Keratinocyte (primary cell): ENCODE data around the gene TRIM29. TPM values are rescaled to one million over a fixed set of nuclear protein-coding genes. Genes with fewer than 3 reads are reported as not detected.

Experiments
- DNase-seq: peaks from one replicate; pipeline ENCODE4 v3.0.0-alpha.2; 2011; ENCODE audit warnings: low read depth, missing footprints, low spot score
- FAIRE-seq: peaks from 2 replicates; lab custom pipeline; 2011; peaks lifted over from hg19 to GRCh38; lab: Jason Lieb, UNC
- H2AFZ ChIP-seq: 2 replicates; pipeline ENCODE4 v1.6.0; 2012; ENCODE audit warnings: low read length, control low read depth, inconsistent platforms; ENCODE audit not compliant: control insufficient read depth
- H3K27ac ChIP-seq: 2 replicates; pipeline ENCODE4 v1.5.1; 2011; ENCODE audit warnings: low read length; ENCODE audit not compliant: control insufficient read depth, insufficient read depth
- H3K27me3 ChIP-seq: 3 replicates; pipeline ENCODE4 v1.6.0; 2011; ENCODE audit warnings: low read length; ENCODE audit not compliant: control insufficient read depth, insufficient read depth; ENCODE audit errors: extremely low read depth
- H3K36me3 ChIP-seq, 2 experiments: 2 replicates in 1 of 2; 3 replicates in 1 of 2; pipeline ENCODE4 v1.5.1; 2011; ENCODE audit warnings: low read length in 2 of 2, mild to moderate bottlenecking in 1 of 2; ENCODE audit not compliant: control insufficient read depth in 2 of 2, insufficient read depth in 2 of 2; ENCODE audit errors: extremely low read depth in 1 of 2
- H3K4me1 ChIP-seq: 3 replicates; pipeline ENCODE4 v1.5.1; 2011; ENCODE audit warnings: low read length; ENCODE audit not compliant: control insufficient read depth, insufficient read depth; ENCODE audit errors: extremely low read depth
- H3K4me2 ChIP-seq: 3 replicates; pipeline ENCODE4 v1.6.0; 2011; ENCODE audit warnings: low read depth, low read length; ENCODE audit not compliant: control insufficient read depth, insufficient read depth; ENCODE audit errors: extremely low read depth
- H3K4me3 ChIP-seq, 3 experiments: fragments of 200-600 bp in 1 of 3; sonication (generic) in 1 of 3; 2 replicates in 2 of 3; 3 replicates in 1 of 3; pipeline ENCODE4 v1.5.1; 2011 to 2016; ENCODE audit warnings: low read length in 3 of 3, mild to moderate bottlenecking in 3 of 3, control low read depth in 2 of 3, inconsistent platforms in 1 of 3, low read depth in 1 of 3, mixed read lengths in 1 of 3, mixed run types in 1 of 3, moderate library complexity in 1 of 3; ENCODE audit not compliant: control insufficient read depth in 2 of 3, insufficient read depth in 2 of 3; ENCODE audit errors: extremely low read depth in 1 of 3
- H3K79me2 ChIP-seq: 2 replicates; pipeline ENCODE4 v1.6.0; 2012; ENCODE audit warnings: low read length; ENCODE audit not compliant: control insufficient read depth, insufficient read depth
- H3K9ac ChIP-seq: 3 replicates; pipeline ENCODE4 v1.6.0; 2011; ENCODE audit warnings: low read length; ENCODE audit not compliant: control insufficient read depth, insufficient read depth; ENCODE audit errors: extremely low read depth
- H3K9me1 ChIP-seq: 3 replicates; pipeline ENCODE4 v1.6.0; 2011; ENCODE audit warnings: low read length; ENCODE audit not compliant: control insufficient read depth, insufficient read depth; ENCODE audit errors: extremely low read depth
- H3K9me3 ChIP-seq: 2 replicates; pipeline ENCODE4 v1.5.1; 2012; ENCODE audit warnings: low read depth, low read length; ENCODE audit not compliant: control insufficient read depth
- H4K20me1 ChIP-seq: 3 replicates; pipeline ENCODE4 v1.6.0; 2011; ENCODE audit warnings: low read length; ENCODE audit not compliant: control insufficient read depth, insufficient read depth; ENCODE audit errors: extremely low read depth
- CTCF ChIP-seq, 3 experiments: IDR thresholded peaks in 1 of 3; conservative IDR thresholded peaks in 1 of 3; optimal IDR thresholded peaks in 1 of 3; 2 replicates in 2 of 3; 3 replicates in 1 of 3; pipeline versions ENCODE3 to v1.5.1; 2011; ENCODE audit warnings: low read length in 3 of 3, mild to moderate bottlenecking in 3 of 3, moderate library complexity in 2 of 3, control low read depth in 1 of 3, inconsistent platforms in 1 of 3; ENCODE audit not compliant: insufficient read depth in 2 of 3; ENCODE audit errors: extremely low read depth in 1 of 3
- EZH2 ChIP-seq: IDR thresholded peaks from one replicate; pipeline ENCODE4 v1.6.1; 2012; ENCODE audit warnings: inconsistent platforms, mild to moderate bottlenecking, low read length, moderate library complexity
- dilution Hi-C: fragments of 300-500 bp; cut with MboI; formaldehyde crosslinking; loops from one replicate; pipeline ENCODE4 v1.7.0; 2020; ENCODE audit warnings: low sequenced_read_pairs; ENCODE audit not compliant: extremely low pct_ligation_motif_present
- polyA plus RNA-seq, 5 experiments: library from polyadenylated mRNA; depleted of rRNA in 3 of 5; stranded (reverse) in 3 of 5; stranded (forward) in 1 of 5; unstranded in 1 of 5; fragments of >200 nt; gene quantifications; 1 replicate in 1 of 5; 2 replicates in 3 of 5; 3 replicates in 1 of 5; pipeline versions ENCODE4 v1.2.1 to v1.2.3, GENCODE V29; 2011 to 2012; ENCODE audit warnings: missing spikeins in 2 of 5, low read depth in 1 of 5, low replicate concordance in 1 of 5

The TRIM29 gene
- polyA plus RNA-seq, 1 donor (not counting 4 experiments of a cell fraction or from before 2014, with no cell fraction given): 463 TPM

- peaks cover 74 to 75% of the 10 kb centered on the region in 2 experiments for H3K36me3 ChIP-seq
These were observed 18.8 kb downstream of the TRIM29 start for GRCh38 chr11:120119121-120119520.

GRCh38 chr11:120117991-120118390, 19.9 kb downstream of the TRIM29 start:
- H2AFZ ChIP-seq: no peak overlapping the region
- no peaks in the 10 kb centered on the region for H3K9me3 ChIP-seq
- no peaks in the 10 kb centered on the region for H3K27me3 ChIP-seq
- H3K4me1 ChIP-seq: peaks cover 32% of the 10 kb centered on the region
- H3K27ac ChIP-seq: no peak overlapping the region
- TF ChIP-seq CTCF (optimal IDR thresholded peaks at IDR 0.05 in 1 of 3, IDR thresholded peaks at IDR 0.05 in 1 of 3, conservative IDR thresholded peaks at IDR 0.05 in 1 of 3; ENCODE audit: extremely low read depth in 1 of 3, insufficient read depth in 2 of 3, low read length in 3 of 3) (no peak), EZH2 (no peak)
- no peak for FAIRE-seq
- dilution Hi-C loops: no loop called here
- H4K20me1 ChIP-seq: no peaks in the 10 kb centered on the region
- no peak overlapping the region for H3K4me2 ChIP-seq
- peaks cover 1% of the 10 kb centered on the region for H3K79me2 ChIP-seq
- H3K9ac ChIP-seq: no peak overlapping the region
- H3K36me3 ChIP-seq: peaks cover 81 to 84% of the 10 kb centered on the region in 2 experiments
- DNase-seq: no peak
- H3K9me1 ChIP-seq: no peaks in the 10 kb centered on the region
- no peak overlapping the region for H3K4me3 ChIP-seq

More at GRCh38 chr11:120119121-120119520, 18.8 kb downstream of the TRIM29 start:
- Histone ChIP-seq H3K27ac (no peak overlapping the region), H3K9ac (no peak overlapping the region), H3K4me2 (no peak overlapping the region), H3K9me1 (peaks cover 2% of the 10 kb centered on the region), H3K79me2 (peaks cover 1% of the 10 kb centered on the region), H3K4me3 (no peak overlapping the region), H3K9me3 (no peaks in the 10 kb centered on the region), H3K27me3 (no peaks in the 10 kb centered on the region), H4K20me1 (no peaks in the 10 kb centered on the region), H3K4me1 (peaks cover 43% of the 10 kb centered on the region), H2AFZ (no peak overlapping the region)
- TF ChIP-seq EZH2: no peak
- no peak for FAIRE-seq
- no peak for DNase-seq
- dilution Hi-C loops: no loop called here

GRCh38 chr11:120116966-120117365, 20.9 kb downstream of the TRIM29 start:
- Histone ChIP-seq H3K9me1 (no peaks in the 10 kb centered on the region), H3K4me3 (no peak overlapping the region), H3K4me1 (peaks cover 22% of the 10 kb centered on the region), H3K36me3 (peaks cover 85 to 89% of the 10 kb centered on the region in 2 experiments), H2AFZ (no peak overlapping the region), H3K27me3 (no peaks in the 10 kb centered on the region), H3K4me2 (no peak overlapping the region), H3K27ac (no peak overlapping the region), H4K20me1 (no peaks in the 10 kb centered on the region), H3K9ac (peak overlapping the region; percentile 20), H3K9me3 (no peaks in the 10 kb centered on the region), H3K79me2 (peaks cover 1% of the 10 kb centered on the region)
- FAIRE-seq (no peak), DNase-seq (no peak)
- TF ChIP-seq CTCF (optimal IDR thresholded peaks at IDR 0.05 in 1 of 3, IDR thresholded peaks at IDR 0.05 in 1 of 3, conservative IDR thresholded peaks at IDR 0.05 in 1 of 3; ENCODE audit: extremely low read depth in 1 of 3, insufficient read depth in 2 of 3, low read length in 3 of 3) (no peak), EZH2 (no peak)
- dilution Hi-C loops: no loop called here
